Measurements from ENCODE around the gene CCR6. TPM values are rescaled to one million over a fixed set of nuclear protein-coding genes. Genes with fewer than 3 reads are reported as not detected.

CCR6 gene
- total and polyA plus RNA-seq, 10 of the 15 experiments (the other 5 are each of a cell fraction or from before 2014, with no cell fraction given): 2.2 to 7.6 (median 6.7) TPM

- intact Hi-C loops (cut with micrococcal nuclease; ENCODE audit: unreplicated experiment) (no loop called here), in situ Hi-C loops (cut with MboI) (no loop called here)
- H3K9ac ChIP-seq (ENCODE audit: control insufficient read depth, insufficient read depth, low read length): no peak overlapping the region
- FAIRE-seq (no peak), DNase-seq (ENCODE audit: low read depth, low spot score) (no peak), ATAC-seq (no peak)
- H3K4me3 ChIP-seq: no peak overlapping the region
- ChIA-PET RAD21 (ENCODE audit: unreplicated experiment) (no interaction called here), POLR2A (no interaction called here), CTCF (interaction anchor here (3.4 kb wide), 1 partner anchor 174 kb away, joined by 11 read pairs; no protein-coding TSS in a partner anchor), SMC1A (ENCODE audit: uncharacterized antibody, unreplicated experiment) (interaction anchor here (1.1 kb wide), 1 partner anchor 443 kb away, joined by 3 read pairs; no protein-coding TSS in a partner anchor)
- no peak overlapping the region for H3K4me2 ChIP-seq (ENCODE audit: control insufficient read depth, insufficient read depth)
- 82% methylated on average over 12 of the region's 12 CpGs for WGBS (ENCODE audit: insufficient coverage, insufficient replicate concordance, low lambda C conversion rate, missing lambda C conversion rate)
- no TSS peak for BruUV-seq (replicated peaks)
- no peak overlapping the region for H2AFZ ChIP-seq (ENCODE audit: control insufficient read depth, low read depth, low read length)
- H3K4me1 ChIP-seq (ENCODE audit: control insufficient read depth, insufficient read depth, low read length): no peaks in the 10 kb centered on the region
- no peaks in the 10 kb centered on the region for H3K36me3 ChIP-seq (ENCODE audit: control insufficient read depth in 2 of 2, insufficient read depth in 2 of 2, low read length in 1 of 2)
- no peaks in the 10 kb centered on the region for H3K9me3 ChIP-seq (replicated peaks; ENCODE audit: control insufficient read depth, insufficient read depth, low read length)
- no peaks in the 10 kb centered on the region for H3K79me2 ChIP-seq (ENCODE audit: control insufficient read depth, insufficient read depth, low read length)
- no peaks in the 10 kb centered on the region for H3K27me3 ChIP-seq (replicated peaks in 1 of 2; ENCODE audit: control insufficient read depth in 2 of 2, insufficient read depth in 2 of 2, low read length in 1 of 2)
- TF ChIP-seq LARP7 (IDR thresholded peaks at IDR 0.05): no peak
- H3K27ac ChIP-seq (ENCODE audit: control insufficient read depth, insufficient read depth): no peak overlapping the region
- H4K20me1 ChIP-seq (ENCODE audit: control insufficient read depth, insufficient read depth): no peaks in the 10 kb centered on the region
These were observed 39.7 kb downstream of the CCR6 start for GRCh38 chr6:167162591-167162990.

GRCh38 chr6:167163476-167164011, 40.6 kb downstream of the CCR6 start:
- Histone ChIP-seq H3K36me3 (ENCODE audit: control insufficient read depth in 2 of 2, insufficient read depth in 2 of 2, low read length in 1 of 2) (no peaks in the 10 kb centered on the region), H3K27ac (ENCODE audit: control insufficient read depth, insufficient read depth) (no peak overlapping the region), H2AFZ (ENCODE audit: control insufficient read depth, low read depth, low read length) (no peak overlapping the region), H3K27me3 (replicated peaks in 1 of 2; ENCODE audit: control insufficient read depth in 2 of 2, insufficient read depth in 2 of 2, low read length in 1 of 2) (no peaks in the 10 kb centered on the region), H3K79me2 (ENCODE audit: control insufficient read depth, insufficient read depth, low read length) (no peaks in the 10 kb centered on the region), H3K9ac (ENCODE audit: control insufficient read depth, insufficient read depth, low read length) (no peak overlapping the region), H3K4me2 (ENCODE audit: control insufficient read depth, insufficient read depth) (no peak overlapping the region), H3K9me3 (replicated peaks; ENCODE audit: control insufficient read depth, insufficient read depth, low read length) (no peaks in the 10 kb centered on the region), H4K20me1 (ENCODE audit: control insufficient read depth, insufficient read depth) (no peaks in the 10 kb centered on the region), H3K4me1 (ENCODE audit: control insufficient read depth, insufficient read depth, low read length) (no peaks in the 10 kb centered on the region), H3K4me3 (no peak overlapping the region)
- SMC1A ChIA-PET (ENCODE audit: uncharacterized antibody, unreplicated experiment): interaction anchor here (1.1 to 1.6 kb wide), 2 partner anchors 12 to 444 kb away, joined by 3 to 9 read pairs; no protein-coding TSS in a partner anchor
- intact Hi-C loops (cut with micrococcal nuclease; ENCODE audit: unreplicated experiment): no loop called here
- FAIRE-seq: no peak
- RAD21 ChIA-PET (ENCODE audit: unreplicated experiment): interaction anchor here (0.6 kb wide), 1 partner anchor 49 kb away, joined by 3 read pairs; no protein-coding TSS in a partner anchor
- in situ Hi-C loops (cut with MboI): no loop called here
- WGBS (ENCODE audit: insufficient coverage, insufficient replicate concordance, low lambda C conversion rate, missing lambda C conversion rate): 53% methylated on average over 9 of the region's 9 CpGs
- no peak for TF ChIP-seq HDAC2 (IDR thresholded peaks at IDR 0.05)
- no peak for TF ChIP-seq RUNX3 (IDR thresholded peaks at IDR 0.05; ENCODE audit: low read length)
- no peak for TF ChIP-seq TARDBP (IDR thresholded peaks at IDR 0.05; ENCODE audit: borderline replicate concordance)
- TF ChIP-seq PKNOX1 (IDR thresholded peaks at IDR 0.05): no peak
- no peak for TF ChIP-seq SIX5 (IDR thresholded peaks at IDR 0.05; ENCODE audit: low read depth, low read length, severe bottlenecking)
- TF ChIP-seq SMC3 (IDR thresholded peaks at IDR 0.05; ENCODE audit: borderline replicate concordance, low read length): no peak
- no peak for TF ChIP-seq SRF (IDR thresholded peaks at IDR 0.05; ENCODE audit: low read depth in 2 of 2, low read length in 2 of 2)
- no peak for TF ChIP-seq ZNF207 (IDR thresholded peaks at IDR 0.05; ENCODE audit: borderline replicate concordance)
- no peak for TF ChIP-seq BACH1 (IDR thresholded peaks at IDR 0.05; ENCODE audit: borderline replicate concordance)
- TF ChIP-seq NFXL1 (IDR thresholded peaks at IDR 0.05; ENCODE audit: borderline replicate concordance): no peak
- TF ChIP-seq RB1 (IDR thresholded peaks at IDR 0.05; ENCODE audit: borderline replicate concordance): no peak
- no peak for TF ChIP-seq ZBTB33 (IDR thresholded peaks at IDR 0.05)
- TF ChIP-seq TCF12 (IDR thresholded peaks at IDR 0.05; ENCODE audit: low read depth, low read length): no peak
- CTCF ChIA-PET: interaction anchor here (0.6 to 3.4 kb wide), 5 partner anchors 12 to 389 kb away, joined by 3 to 11 read pairs (median 3); no protein-coding TSS in a partner anchor
- POLR2A ChIA-PET: no interaction called here
- ATAC-seq: no peak
- no peak for DNase-seq (ENCODE audit: low read depth, low spot score)
- no TSS peak for BruUV-seq (replicated peaks)

All from GM12878 (cell line).